H9 (cell line): ENCODE measurements around the gene BANP. TPM values are rescaled to one million over a fixed set of nuclear protein-coding genes. Genes with fewer than 3 reads are reported as not detected.
"Not testable (repeated sequence)": the region's sequence is repeated elsewhere in the genome, so short reads cannot be mapped to it uniquely, and the experiment has no call there.

Experiments
- DNase-seq: peaks from one replicate; pipeline ENCODE4 v3.0.0-alpha.2; 2017
- H2AFZ ChIP-seq: one replicate; pipeline ENCODE4 v1.6.1; 2013; ENCODE audit warnings: mild to moderate bottlenecking, low read length, control low read depth, moderate library complexity
- H2AK5ac ChIP-seq: 2 replicates; pipeline ENCODE4 v1.6.1; 2013; ENCODE audit warnings: low read length, control low read depth, mixed read lengths; ENCODE audit not compliant: insufficient read length
- H2BK120ac ChIP-seq: one replicate; pipeline ENCODE4 v1.6.1; 2013; ENCODE audit warnings: low read depth, mild to moderate bottlenecking, low read length, control low read depth, inconsistent platforms; ENCODE audit not compliant: poor library complexity, severe bottlenecking
- H2BK12ac ChIP-seq: 2 replicates; pipeline ENCODE4 v1.6.1; 2013; ENCODE audit warnings: low read length, control low read depth, mixed read lengths, low read depth; ENCODE audit not compliant: insufficient read length
- H2BK15ac ChIP-seq: 2 replicates; pipeline ENCODE4 v1.6.1; 2013; ENCODE audit warnings: low read depth, low read length, control low read depth
- H2BK20ac ChIP-seq: one replicate; pipeline ENCODE4 v1.6.1; 2013; ENCODE audit warnings: low read depth, mild to moderate bottlenecking, low read length, control low read depth, inconsistent platforms; ENCODE audit not compliant: poor library complexity, severe bottlenecking
- H2BK5ac ChIP-seq: 2 replicates; pipeline ENCODE4 v1.6.1; 2013; ENCODE audit warnings: low read length, control low read depth, mixed read lengths; ENCODE audit not compliant: insufficient read length
- H3K14ac ChIP-seq: 2 replicates; pipeline ENCODE4 v1.6.1; 2013; ENCODE audit warnings: low read length, control low read depth; ENCODE audit not compliant: insufficient read depth
- H3K18ac ChIP-seq: 2 replicates; pipeline ENCODE4 v1.6.1; 2013; ENCODE audit warnings: low read depth, mild to moderate bottlenecking, mixed read lengths, low read length, control low read depth; ENCODE audit not compliant: insufficient read length
- H3K23ac ChIP-seq: 2 replicates; pipeline ENCODE4 v1.6.1; 2013; ENCODE audit warnings: low read length, control low read depth, mixed read lengths, low read depth; ENCODE audit not compliant: insufficient read length
- H3K23me2 ChIP-seq: 2 replicates; pipeline ENCODE4 v1.6.1; 2013; ENCODE audit warnings: low read depth, mild to moderate bottlenecking, mixed read lengths, low read length, control low read depth; ENCODE audit not compliant: insufficient read length, poor library complexity, severe bottlenecking
- H3K27ac ChIP-seq: 2 replicates; pipeline ENCODE4 v1.5.1; 2013; ENCODE audit warnings: low read length, control low read depth, mixed read lengths, low read depth; ENCODE audit not compliant: insufficient read length
- H3K27me3 ChIP-seq: 2 replicates; pipeline ENCODE4 v1.6.1; 2013; ENCODE audit warnings: low read length, control low read depth, inconsistent platforms; ENCODE audit not compliant: insufficient read depth
- H3K4ac ChIP-seq: 2 replicates; pipeline ENCODE4 v1.6.1; 2013; ENCODE audit warnings: low read depth, mild to moderate bottlenecking, control low read depth, inconsistent platforms, low read length, moderate library complexity
- H3K4me1 ChIP-seq: 2 replicates; pipeline ENCODE4 v1.6.1; 2013; ENCODE audit warnings: low read length, control low read depth, inconsistent platforms; ENCODE audit not compliant: insufficient read depth
- H3K4me2 ChIP-seq: 2 replicates; pipeline ENCODE4 v1.6.1; 2013; ENCODE audit warnings: low read length, control low read depth, mixed read lengths; ENCODE audit not compliant: insufficient read length, insufficient read depth
- H3K56ac ChIP-seq: 2 replicates; pipeline ENCODE4 v1.6.1; 2013; ENCODE audit warnings: low read depth, mild to moderate bottlenecking, mixed read lengths, low read length, control low read depth; ENCODE audit not compliant: insufficient read length
- H3K79me1 ChIP-seq: 2 replicates; pipeline ENCODE4 v1.6.1; 2013; ENCODE audit warnings: low read depth, mild to moderate bottlenecking, moderate library complexity, low read length, control low read depth, inconsistent platforms; ENCODE audit not compliant: insufficient read depth, poor library complexity, severe bottlenecking
- H3K79me2 ChIP-seq: 2 replicates; pipeline ENCODE4 v1.6.1; 2013; ENCODE audit warnings: low read length, control low read depth, inconsistent platforms; ENCODE audit not compliant: insufficient read depth
- H3K9ac ChIP-seq: 2 replicates; pipeline ENCODE4 v1.6.1; 2013; ENCODE audit warnings: low read length, control low read depth, mixed read lengths; ENCODE audit not compliant: insufficient read length; ENCODE audit errors: extremely low read depth
- H3K9me3 ChIP-seq: one replicate; pipeline ENCODE4 v1.6.1; 2013; ENCODE audit warnings: low read depth, low read length, inconsistent platforms; ENCODE audit not compliant: control insufficient read depth
- H3T11ph ChIP-seq: one replicate; pipeline ENCODE4 v1.6.1; 2013; ENCODE audit warnings: mild to moderate bottlenecking, low read length, control low read depth, inconsistent platforms
- H4K20me1 ChIP-seq: one replicate; pipeline ENCODE4 v1.6.1; 2013; ENCODE audit not compliant: control insufficient read depth, insufficient read length, insufficient read depth
- H4K5ac ChIP-seq: 2 replicates; pipeline ENCODE4 v1.6.1; 2013; ENCODE audit warnings: low read depth, mild to moderate bottlenecking, mixed read lengths, low read length, control low read depth; ENCODE audit not compliant: insufficient read length
- H4K8ac ChIP-seq: replicated peaks from 2 replicates; pipeline ENCODE4 v1.6.1; 2013; ENCODE audit warnings: low read length, control low read depth, mixed read lengths, low read depth; ENCODE audit not compliant: insufficient read length
- H4K91ac ChIP-seq: 2 replicates; pipeline ENCODE4 v1.6.1; 2013; ENCODE audit warnings: low read depth, mild to moderate bottlenecking, moderate library complexity, mixed read lengths, low read length, control low read depth; ENCODE audit not compliant: insufficient read length
- H3K27ac Mint-ChIP-seq, 3 experiments: 2 replicates in 2 of 3; 3 replicates in 1 of 3; pipeline ENCODE4 v1.8.0; 2020 to 2021; ENCODE audit warnings: mixed read lengths in 3 of 3, mild to moderate bottlenecking in 1 of 3, moderate library complexity in 1 of 3
- H3K27me3 Mint-ChIP-seq: 2 replicates; pipeline ENCODE4 v1.8.0; 2021; ENCODE audit warnings: low read depth, mild to moderate bottlenecking, moderate library complexity, mixed read lengths
- H3K36me3 Mint-ChIP-seq, 3 experiments: 2 replicates in 2 of 3; 3 replicates in 1 of 3; pipeline ENCODE4 v1.8.0; 2020 to 2021; ENCODE audit warnings: low read depth in 3 of 3, mixed read lengths in 3 of 3; ENCODE audit not compliant: insufficient read depth in 1 of 3
- H3K4me1 Mint-ChIP-seq, 2 experiments: 2 replicates each; pipeline ENCODE4 v1.8.0; 2020; ENCODE audit warnings: mixed read lengths in 2 of 2
- H3K4me3 Mint-ChIP-seq, 2 experiments: 2 replicates in 1 of 2; 3 replicates in 1 of 2; pipeline ENCODE4 v1.8.0; 2020 to 2021; ENCODE audit warnings: mild to moderate bottlenecking in 2 of 2, mixed read lengths in 2 of 2, moderate library complexity in 1 of 2
- H3K9me3 Mint-ChIP-seq, 2 experiments: 2 replicates in 1 of 2; 3 replicates in 1 of 2; pipeline ENCODE4 v1.8.0; 2020; ENCODE audit warnings: mild to moderate bottlenecking in 2 of 2, mixed read lengths in 2 of 2, moderate library complexity in 1 of 2
- CTCF ChIP-seq: fragments of 200-600 bp; sonication (generic); conservative IDR thresholded peaks from 3 replicates; pipeline ENCODE4 v1.8.0; 2021; ENCODE audit warnings: antibody characterized with exemption, mild to moderate bottlenecking
- WGBS: extraction: QIAGEN DNeasy Blood & Tissue Kit; methylation state at CpG from one replicate; pipeline ENCODE4 v1.1.7; 2013; ENCODE audit warnings: missing lambda C conversion rate, low lambda C conversion rate, mixed read lengths; ENCODE audit not compliant: insufficient read length; ENCODE audit errors: extremely low coverage; 5-methylcytosine and 5-hydroxymethylcytosine counted together
- total RNA-seq: library from RNA; stranded (reverse); gene quantifications from 2 replicates; pipeline ENCODE4 v1.2.1, GENCODE V29; 2021

Gene BANP
- total RNA-seq, 1 experiment from 2014 or later = 24.9 TPM

GRCh38 chr16:88030498-88030897 lies 79.3 kb downstream of the BANP start:
- TF ChIP-seq CTCF = no peak
- no peaks in the 10 kb centered on the region for H3K9me3 Mint-ChIP-seq
- H3K27ac Mint-ChIP-seq = peak overlapping the region; percentile 26 to 62 (median 59); a peak in 5 of 7 replicates
- Histone ChIP-seq H2AK5ac (no peak overlapping the region), H3K79me1 (no peaks in the 10 kb centered on the region), H2AFZ (no peak overlapping the region), H3T11ph (no peak overlapping the region), H3K18ac (no peak overlapping the region), H3K4ac (no peak overlapping the region), H3K9ac (no peak overlapping the region), H3K4me1 (no peaks in the 10 kb centered on the region), H3K79me2 (no peaks in the 10 kb centered on the region), H3K4me2 (no peak overlapping the region), H4K8ac (no peak overlapping the region), H2BK20ac (no peak overlapping the region), H4K20me1 (no peaks in the 10 kb centered on the region), H3K14ac (no peak overlapping the region), H4K91ac (no peak overlapping the region), H4K5ac (no peak overlapping the region), H2BK5ac (no peak overlapping the region), H3K9me3 (no peaks in the 10 kb centered on the region), H3K56ac (no peak overlapping the region), H2BK120ac (no peak overlapping the region), H3K27ac (no peak overlapping the region), H3K23ac (no peak overlapping the region), H2BK15ac (no peak overlapping the region), H3K27me3 (no peaks in the 10 kb centered on the region), H3K23me2 (no peaks in the 10 kb centered on the region), H2BK12ac (no peak overlapping the region)
- no peaks in the 10 kb centered on the region for H3K27me3 Mint-ChIP-seq
- peaks cover 12 to 34% (median 32%) of the 10 kb centered on the region in 3 experiments for H3K36me3 Mint-ChIP-seq
- no peak overlapping the region for H3K4me3 Mint-ChIP-seq
- no peak for DNase-seq
- no CpG with 5 or more reads among the region's 8 CpGs for WGBS
- H3K4me1 Mint-ChIP-seq = peaks cover 26 to 37% of the 10 kb centered on the region in 2 experiments

GRCh38 chr16:88030961-88031360 lies 79.7 kb downstream of the BANP start:
- not testable (repeated sequence) for H3K23ac ChIP-seq, H4K91ac ChIP-seq, H3K4me2 ChIP-seq, H3K9me3 Mint-ChIP-seq, H3K79me2 ChIP-seq, H4K8ac ChIP-seq, H2BK5ac ChIP-seq, H3K27me3 ChIP-seq, H3K56ac ChIP-seq, H2BK15ac ChIP-seq, H2AFZ ChIP-seq, H3K23me2 ChIP-seq, H3K4me3 Mint-ChIP-seq, H2AK5ac ChIP-seq, H3K9ac ChIP-seq, H2BK20ac ChIP-seq, H3K4ac ChIP-seq, H3K9me3 ChIP-seq, H3K14ac ChIP-seq, H3K27ac ChIP-seq, H3K27me3 Mint-ChIP-seq, H3K18ac ChIP-seq, H4K5ac ChIP-seq, H3K4me1 ChIP-seq, H3K79me1 ChIP-seq, H3T11ph ChIP-seq, H4K20me1 ChIP-seq, DNase-seq, H2BK120ac ChIP-seq, H2BK12ac ChIP-seq
- peak overlapping the region; percentile 26 to 62 (median 59); a peak in 5 of 7 replicates for H3K27ac Mint-ChIP-seq
- H3K36me3 Mint-ChIP-seq = peaks cover 15 to 38% (median 36%) of the 10 kb centered on the region in 3 experiments
- H3K4me1 Mint-ChIP-seq = peaks cover 26 to 36% of the 10 kb centered on the region in 2 experiments
- no CpG with 5 or more reads among the region's 9 CpGs for WGBS
